ENCODE results near the gene SUSD1.

DNA sequence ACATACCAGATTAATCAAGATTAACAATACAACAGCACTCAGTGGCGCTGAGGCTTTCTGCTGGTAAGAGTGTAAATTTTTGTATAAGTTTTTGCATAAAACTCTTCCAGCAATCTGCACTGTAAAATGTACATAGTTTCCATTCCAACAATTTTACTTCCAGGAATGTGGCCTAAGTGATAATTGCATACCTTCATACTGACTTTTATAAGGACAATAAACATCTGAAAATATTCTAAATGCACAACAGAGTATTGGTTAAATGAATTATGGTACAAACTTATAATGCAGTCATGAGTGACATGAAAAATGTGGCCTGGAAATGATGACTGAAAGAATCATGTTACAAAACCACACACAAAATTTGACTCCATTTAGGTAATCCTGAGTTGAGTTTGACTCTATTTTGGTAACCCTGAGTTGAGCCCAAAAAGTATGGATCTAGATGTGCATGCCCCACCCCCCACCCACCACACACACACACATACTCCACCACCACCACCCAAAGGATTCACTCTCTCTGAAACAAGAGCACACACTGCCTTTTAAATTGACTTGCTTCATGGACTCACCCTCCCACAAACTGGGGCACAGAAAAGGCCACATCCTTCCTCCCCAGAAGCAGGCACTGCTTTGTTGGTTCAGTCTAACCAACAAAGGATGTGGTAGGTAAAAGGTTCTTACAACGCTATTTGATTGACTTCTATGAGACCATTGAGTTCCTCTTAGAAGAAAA is 137.6 kb downstream of the SUSD1 start:
- TF ChIP-seq, protein P1, sequence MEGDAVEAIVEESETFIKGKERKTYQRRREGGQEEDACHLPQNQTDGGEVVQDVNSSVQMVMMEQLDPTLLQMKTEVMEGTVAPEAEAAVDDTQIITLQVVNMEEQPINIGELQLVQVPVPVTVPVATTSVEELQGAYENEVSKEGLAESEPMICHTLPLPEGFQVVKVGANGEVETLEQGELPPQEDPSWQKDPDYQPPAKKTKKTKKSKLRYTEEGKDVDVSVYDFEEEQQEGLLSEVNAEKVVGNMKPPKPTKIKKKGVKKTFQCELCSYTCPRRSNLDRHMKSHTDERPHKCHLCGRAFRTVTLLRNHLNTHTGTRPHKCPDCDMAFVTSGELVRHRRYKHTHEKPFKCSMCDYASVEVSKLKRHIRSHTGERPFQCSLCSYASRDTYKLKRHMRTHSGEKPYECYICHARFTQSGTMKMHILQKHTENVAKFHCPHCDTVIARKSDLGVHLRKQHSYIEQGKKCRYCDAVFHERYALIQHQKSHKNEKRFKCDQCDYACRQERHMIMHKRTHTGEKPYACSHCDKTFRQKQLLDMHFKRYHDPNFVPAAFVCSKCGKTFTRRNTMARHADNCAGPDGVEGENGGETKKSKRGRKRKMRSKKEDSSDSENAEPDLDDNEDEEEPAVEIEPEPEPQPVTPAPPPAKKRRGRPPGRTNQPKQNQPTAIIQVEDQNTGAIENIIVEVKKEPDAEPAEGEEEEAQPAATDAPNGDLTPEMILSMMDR (IDR thresholded peaks at IDR 0.05) = no peak
- TF ChIP-seq ZFX (IDR thresholded peaks at IDR 0.05; ENCODE audit: borderline replicate concordance) = no peak
